ENCODE data around the gene TBX10. TPM values are rescaled to one million over a fixed set of nuclear protein-coding genes. Genes with fewer than 3 reads are reported as not detected.

The TBX10 gene
- polyA plus RNA-seq, 4 donors = 4.3 to 69.4 (median 27.9) TPM

DNA sequence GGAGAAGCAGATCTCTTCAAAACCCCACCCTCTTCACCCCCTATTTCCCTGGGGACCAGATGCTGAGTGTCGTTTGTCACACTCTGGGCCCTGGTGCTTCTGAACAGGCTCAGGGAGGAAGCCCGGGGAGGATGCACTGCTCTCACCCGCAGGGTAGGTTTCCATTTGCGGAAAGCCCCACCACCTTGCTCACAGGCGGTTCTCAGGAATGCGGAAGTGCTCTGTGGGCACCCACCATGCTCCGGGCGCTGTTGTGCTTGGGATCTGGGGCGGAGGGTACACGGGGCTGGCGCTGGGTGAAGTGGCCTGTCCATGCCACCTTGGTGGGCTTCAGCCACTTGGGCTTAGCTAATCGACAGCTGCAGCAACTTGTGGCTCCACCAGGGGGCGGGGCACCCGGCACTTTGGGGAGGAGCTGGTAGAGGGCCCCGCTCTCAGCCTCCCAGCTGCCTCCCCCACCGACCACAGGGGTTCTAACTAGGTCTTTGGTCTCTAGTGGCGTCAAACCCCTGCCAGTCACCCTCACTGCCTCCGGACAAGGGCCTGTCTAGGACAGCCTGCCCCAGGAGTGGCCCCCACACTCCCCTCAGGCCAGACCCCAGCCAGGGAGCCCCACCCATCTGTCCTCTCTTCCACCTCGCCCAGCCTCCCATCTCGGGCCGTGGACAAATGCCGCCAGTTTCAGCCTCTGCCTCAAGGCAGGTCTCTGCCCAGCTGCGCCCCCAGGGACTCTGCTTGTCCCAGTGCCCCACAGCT lies 25.4 kb downstream of the TBX10 start:
- H3K27me3 ChIP-seq (ENCODE audit: control insufficient read depth in 3 of 3, insufficient read depth in 3 of 3, low read length in 3 of 3) = peaks cover 0 to 10% (median 0%) of the 10 kb centered on the region in 3 donors
- H3K4me3 ChIP-seq (ENCODE audit: low read depth in 1 of 3, low read length in 3 of 3) = peak overlapping the region in 2 of 3 donors; percentile 39 to 45
- DNase-seq = peak; percentile 67 to 70
- H3K27ac ChIP-seq (ENCODE audit: low read depth in 1 of 3, low read length in 2 of 3) = peak overlapping the region; percentile 29 to 76 (median 68)
- H3K9me3 ChIP-seq (ENCODE audit: control insufficient read depth in 2 of 2, insufficient read depth in 1 of 2, low read depth in 1 of 2, low read length in 1 of 2) = no peaks in the 10 kb centered on the region
- peaks cover 0 to 43% (median 13%) of the 10 kb centered on the region in 3 donors for H3K36me3 ChIP-seq (ENCODE audit: control insufficient read depth in 3 of 3, insufficient read depth in 2 of 3, low read depth in 1 of 3, low read length in 3 of 3)
- WGBS, 3 donors = 7 to 19% (median 13%) methylated on average over 22 to 23 of the region's 23 CpGs
- peaks cover 0 to 13% (median 0%) of the 10 kb centered on the region in 3 donors for H3K4me1 ChIP-seq (ENCODE audit: control insufficient read depth in 3 of 3, insufficient read depth in 2 of 3, low read depth in 1 of 3, low read length in 2 of 3)
- FAIRE-seq = no peak

DNA sequence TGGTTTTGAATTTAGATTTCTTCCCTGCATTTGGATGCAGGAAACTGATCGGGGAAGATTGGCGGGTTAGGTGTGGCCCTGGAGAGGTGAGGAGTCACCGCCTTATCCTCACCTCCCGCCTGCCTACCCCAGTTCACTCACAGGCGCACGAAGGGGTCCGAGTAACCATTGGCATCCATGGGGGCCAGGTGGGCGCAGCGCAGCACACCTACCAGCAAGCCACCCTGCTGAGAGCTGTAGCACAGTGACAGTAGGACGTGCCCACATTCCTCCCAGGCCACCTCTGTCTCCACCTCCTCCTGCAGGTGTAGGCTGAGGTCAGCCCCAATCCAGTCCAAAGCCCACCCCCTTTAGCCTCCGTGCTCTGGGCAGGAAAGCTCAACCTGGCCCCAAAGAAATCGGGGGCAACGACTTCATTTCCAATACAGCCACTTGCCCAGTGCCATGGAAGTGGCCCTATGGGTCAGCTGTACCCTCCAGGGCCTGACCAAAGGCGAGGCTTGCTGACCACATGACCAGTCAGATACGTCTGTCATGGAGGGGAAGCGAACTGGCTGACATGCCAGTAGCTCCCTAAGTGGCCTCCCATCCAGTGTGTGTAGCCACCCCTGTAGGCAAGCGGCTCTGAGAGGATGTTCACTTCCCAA lies 26.1 kb downstream of the TBX10 start:
- no peaks in the 10 kb centered on the region for H3K9me3 ChIP-seq (ENCODE audit: control insufficient read depth in 2 of 2, insufficient read depth in 1 of 2, low read depth in 1 of 2, low read length in 1 of 2)
- peaks cover 0 to 10% (median 0%) of the 10 kb centered on the region in 3 donors for H3K27me3 ChIP-seq (ENCODE audit: control insufficient read depth in 3 of 3, insufficient read depth in 3 of 3, low read length in 3 of 3)
- peak overlapping the region; percentile 29 to 76 (median 68) for H3K27ac ChIP-seq (ENCODE audit: low read depth in 1 of 3, low read length in 2 of 3)
- FAIRE-seq (no peak), DNase-seq (no peak)
- H3K4me3 ChIP-seq (ENCODE audit: low read depth in 1 of 3, low read length in 3 of 3) = no peak overlapping the region
- WGBS, 3 donors = 81 to 83% (median 82%) methylated on average over 17 of the region's 17 CpGs
- H3K36me3 ChIP-seq (ENCODE audit: control insufficient read depth in 3 of 3, insufficient read depth in 2 of 3, low read depth in 1 of 3, low read length in 3 of 3) = peaks cover 0 to 47% (median 16%) of the 10 kb centered on the region in 3 donors
- H3K4me1 ChIP-seq (ENCODE audit: control insufficient read depth in 3 of 3, insufficient read depth in 2 of 3, low read depth in 1 of 3, low read length in 2 of 3) = peaks cover 0 to 13% (median 0%) of the 10 kb centered on the region in 3 donors

DNA sequence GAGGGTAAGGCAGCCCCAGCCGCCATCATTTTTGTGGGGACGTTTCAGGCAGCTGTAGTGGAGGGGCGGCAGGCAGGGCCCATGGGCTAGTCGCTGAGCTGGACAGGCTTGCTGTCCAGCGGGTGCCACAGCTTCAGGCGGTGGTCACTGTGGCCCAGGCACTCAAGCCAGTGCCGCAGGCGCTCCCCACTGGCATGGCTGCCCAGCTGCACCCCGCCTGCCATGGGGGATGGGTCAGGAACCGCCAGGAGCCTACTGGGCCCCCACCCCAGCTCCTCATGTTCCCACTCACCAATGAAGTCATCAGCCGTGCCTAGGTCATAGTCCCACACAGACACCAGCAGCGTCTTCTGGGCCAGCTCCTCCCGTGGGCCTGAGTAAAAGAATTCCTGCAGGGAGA lies 26.8 kb downstream of the TBX10 start:
- Histone ChIP-seq H3K36me3 (ENCODE audit: control insufficient read depth in 3 of 3, insufficient read depth in 2 of 3, low read depth in 1 of 3, low read length in 3 of 3) (peaks cover 0 to 51% (median 16%) of the 10 kb centered on the region in 3 donors), H3K27ac (ENCODE audit: low read depth in 1 of 3, low read length in 2 of 3) (no peak overlapping the region), H3K27me3 (ENCODE audit: control insufficient read depth in 3 of 3, insufficient read depth in 3 of 3, low read length in 3 of 3) (peaks cover 0 to 10% (median 0%) of the 10 kb centered on the region in 3 donors), H3K4me3 (ENCODE audit: low read depth in 1 of 3, low read length in 3 of 3) (no peak overlapping the region), H3K9me3 (ENCODE audit: control insufficient read depth in 2 of 2, insufficient read depth in 1 of 2, low read depth in 1 of 2, low read length in 1 of 2) (no peaks in the 10 kb centered on the region), H3K4me1 (ENCODE audit: control insufficient read depth in 3 of 3, insufficient read depth in 2 of 3, low read depth in 1 of 3, low read length in 2 of 3) (peaks cover 0 to 19% (median 0%) of the 10 kb centered on the region in 3 donors)
- DNase-seq (no peak), FAIRE-seq (no peak)
- 87 to 93% (median 88%) methylated on average over 12 to 13 of the region's 13 CpGs for WGBS, 3 donors

DNA sequence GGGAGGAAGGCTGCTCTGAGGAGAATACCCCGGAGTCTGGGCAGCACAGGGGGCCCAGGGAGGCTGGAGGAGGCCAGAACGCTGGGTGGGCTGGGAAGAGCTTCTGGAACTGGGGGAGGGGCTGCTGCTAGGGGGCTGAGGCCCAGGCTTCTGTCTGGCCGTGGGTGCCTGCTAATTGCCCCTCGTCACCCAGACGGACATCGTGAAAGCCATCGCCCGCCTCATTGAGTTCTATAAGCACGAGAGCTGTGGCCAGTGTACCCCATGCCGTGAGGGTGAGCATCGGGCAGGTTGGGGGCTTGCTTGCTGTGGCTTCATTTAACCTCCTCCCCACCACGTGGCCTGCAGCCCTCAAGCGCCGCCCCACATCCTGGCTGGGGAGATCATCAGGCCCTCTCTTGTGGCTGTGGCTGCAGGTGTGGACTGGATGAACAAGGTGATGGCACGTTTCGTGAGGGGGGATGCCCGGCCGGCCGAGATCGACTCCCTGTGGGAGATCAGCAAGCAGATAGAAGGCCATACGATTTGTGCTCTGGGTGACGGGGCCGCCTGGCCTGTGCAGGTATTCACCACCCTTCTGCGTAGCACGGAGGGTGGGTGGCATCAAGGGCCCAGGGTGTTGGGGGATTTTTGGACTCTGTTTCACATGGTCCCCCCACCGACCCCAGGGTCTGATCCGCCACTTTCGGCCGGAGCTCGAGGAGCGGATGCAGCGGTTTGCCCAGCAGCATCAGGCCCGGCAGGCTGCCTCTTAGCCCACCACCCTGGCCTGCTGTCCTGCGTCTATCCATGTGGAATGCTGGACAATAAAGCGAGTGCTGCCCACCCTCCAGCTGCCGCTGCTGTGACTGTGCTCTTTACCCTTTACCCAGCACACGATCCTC lies 27.6 kb downstream of the TBX10 start:
- no peak for FAIRE-seq
- no peak for DNase-seq
- Histone ChIP-seq H3K4me3 (ENCODE audit: low read depth in 1 of 3, low read length in 3 of 3) (no peak overlapping the region), H3K9me3 (ENCODE audit: control insufficient read depth in 2 of 2, insufficient read depth in 1 of 2, low read depth in 1 of 2, low read length in 1 of 2) (no peaks in the 10 kb centered on the region), H3K36me3 (ENCODE audit: control insufficient read depth in 3 of 3, insufficient read depth in 2 of 3, low read depth in 1 of 3, low read length in 3 of 3) (peaks cover 0 to 51% (median 16%) of the 10 kb centered on the region in 3 donors), H3K27me3 (ENCODE audit: control insufficient read depth in 3 of 3, insufficient read depth in 3 of 3, low read length in 3 of 3) (peaks cover 0 to 10% (median 0%) of the 10 kb centered on the region in 3 donors), H3K27ac (ENCODE audit: low read depth in 1 of 3, low read length in 2 of 3) (no peak overlapping the region), H3K4me1 (ENCODE audit: control insufficient read depth in 3 of 3, insufficient read depth in 2 of 3, low read depth in 1 of 3, low read length in 2 of 3) (peaks cover 0 to 21% (median 0%) of the 10 kb centered on the region in 3 donors)
- 86 to 92% (median 91%) methylated on average over 36 to 37 of the region's 37 CpGs for WGBS, 3 donors

DNA sequence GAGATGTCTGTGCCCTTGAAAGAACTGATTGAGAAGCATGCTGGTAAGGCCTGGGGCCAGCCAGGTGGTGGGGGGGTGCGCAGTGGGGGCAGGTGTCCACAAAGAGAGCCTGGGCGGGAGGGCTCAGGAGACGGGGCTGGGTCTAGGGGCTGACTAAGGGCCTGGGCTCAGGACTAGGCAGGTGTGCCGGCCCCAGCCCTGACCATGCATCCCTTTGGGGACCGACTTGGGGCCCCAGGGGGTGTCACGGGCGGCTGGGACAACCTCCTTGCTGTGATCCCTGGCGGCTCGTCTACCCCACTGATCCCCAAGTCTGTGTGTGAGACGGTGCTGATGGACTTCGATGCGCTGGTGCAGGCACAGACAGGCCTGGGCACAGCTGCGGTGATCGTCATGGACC lies 28.4 kb downstream of the TBX10 start:
- Histone ChIP-seq H3K4me3 (ENCODE audit: low read depth in 1 of 3, low read length in 3 of 3) (no peak overlapping the region), H3K4me1 (ENCODE audit: control insufficient read depth in 3 of 3, insufficient read depth in 2 of 3, low read depth in 1 of 3, low read length in 2 of 3) (peaks cover 0 to 21% (median 0%) of the 10 kb centered on the region in 3 donors), H3K36me3 (ENCODE audit: control insufficient read depth in 3 of 3, insufficient read depth in 2 of 3, low read depth in 1 of 3, low read length in 3 of 3) (peaks cover 0 to 51% (median 16%) of the 10 kb centered on the region in 3 donors), H3K27ac (ENCODE audit: low read depth in 1 of 3, low read length in 2 of 3) (no peak overlapping the region), H3K27me3 (ENCODE audit: control insufficient read depth in 3 of 3, insufficient read depth in 3 of 3, low read length in 3 of 3) (peaks cover 0 to 10% (median 0%) of the 10 kb centered on the region in 3 donors), H3K9me3 (ENCODE audit: control insufficient read depth in 2 of 2, insufficient read depth in 1 of 2, low read depth in 1 of 2, low read length in 1 of 2) (no peaks in the 10 kb centered on the region)
- FAIRE-seq = no peak
- WGBS, 3 donors = 93% methylated on average over 14 of the region's 14 CpGs
- no peak for DNase-seq

DNA sequence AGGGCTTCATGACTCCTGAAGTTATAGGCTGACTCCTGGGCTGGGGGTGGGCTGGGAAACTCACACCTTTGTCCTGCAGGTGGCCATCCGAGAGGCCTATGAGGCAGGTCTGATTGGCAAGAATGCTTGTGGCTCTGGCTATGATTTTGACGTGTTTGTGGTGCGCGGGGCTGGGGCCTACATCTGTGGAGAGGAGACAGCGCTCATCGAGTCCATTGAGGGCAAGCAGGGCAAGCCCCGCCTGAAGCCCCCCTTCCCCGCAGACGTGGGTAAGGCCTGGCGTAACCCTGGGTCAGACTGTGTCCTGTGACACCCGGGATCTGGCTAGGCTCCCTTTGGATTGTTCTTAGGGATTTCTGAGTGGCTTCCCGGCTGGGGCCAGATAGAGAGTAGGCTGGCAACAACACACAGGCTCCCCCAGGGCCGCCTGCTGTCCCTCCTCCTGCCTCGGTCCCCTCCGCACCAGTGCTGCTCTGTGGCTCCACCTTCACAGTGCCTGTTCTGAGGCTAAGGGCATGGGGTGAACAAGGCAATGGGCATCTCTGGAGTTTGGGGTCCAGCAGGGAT lies 29.2 kb downstream of the TBX10 start:
- WGBS, 3 donors = 85 to 90% (median 90%) methylated on average over 15 of the region's 15 CpGs
- Histone ChIP-seq H3K36me3 (ENCODE audit: control insufficient read depth in 3 of 3, insufficient read depth in 2 of 3, low read depth in 1 of 3, low read length in 3 of 3) (peaks cover 0 to 51% (median 16%) of the 10 kb centered on the region in 3 donors), H3K27me3 (ENCODE audit: control insufficient read depth in 3 of 3, insufficient read depth in 3 of 3, low read length in 3 of 3) (peaks cover 0 to 4% (median 0%) of the 10 kb centered on the region in 3 donors), H3K9me3 (ENCODE audit: control insufficient read depth in 2 of 2, insufficient read depth in 1 of 2, low read depth in 1 of 2, low read length in 1 of 2) (no peaks in the 10 kb centered on the region), H3K27ac (ENCODE audit: low read depth in 1 of 3, low read length in 2 of 3) (no peak overlapping the region), H3K4me1 (ENCODE audit: control insufficient read depth in 3 of 3, insufficient read depth in 2 of 3, low read depth in 1 of 3, low read length in 2 of 3) (peaks cover 0 to 18% (median 0%) of the 10 kb centered on the region in 3 donors), H3K4me3 (ENCODE audit: low read depth in 1 of 3, low read length in 3 of 3) (no peak overlapping the region)
- FAIRE-seq = no peak
- no peak for DNase-seq

DNA sequence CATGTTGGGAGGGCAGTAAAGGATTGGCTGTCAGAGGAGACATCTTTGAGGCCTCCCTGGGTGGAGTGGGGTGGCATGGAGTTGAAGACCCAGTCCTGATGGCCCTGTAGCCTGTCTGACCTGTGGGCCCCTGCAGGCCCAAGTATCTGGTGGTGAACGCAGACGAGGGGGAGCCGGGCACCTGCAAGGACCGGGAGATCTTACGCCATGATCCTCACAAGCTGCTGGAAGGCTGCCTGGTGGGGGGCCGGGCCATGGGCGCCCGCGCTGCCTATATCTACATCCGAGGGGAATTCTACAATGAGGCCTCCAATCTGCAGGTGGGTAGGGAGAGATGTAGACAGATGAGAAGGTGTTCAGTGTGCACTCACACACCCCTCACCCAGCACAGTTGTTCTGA lies 30.2 kb downstream of the TBX10 start:
- Histone ChIP-seq H3K36me3 (ENCODE audit: control insufficient read depth in 3 of 3, insufficient read depth in 2 of 3, low read depth in 1 of 3, low read length in 3 of 3) (peaks cover 0 to 51% (median 16%) of the 10 kb centered on the region in 3 donors), H3K4me3 (ENCODE audit: low read depth in 1 of 3, low read length in 3 of 3) (no peak overlapping the region), H3K4me1 (ENCODE audit: control insufficient read depth in 3 of 3, insufficient read depth in 2 of 3, low read depth in 1 of 3, low read length in 2 of 3) (peaks cover 0 to 14% (median 0%) of the 10 kb centered on the region in 3 donors), H3K9me3 (ENCODE audit: control insufficient read depth in 2 of 2, insufficient read depth in 1 of 2, low read depth in 1 of 2, low read length in 1 of 2) (no peaks in the 10 kb centered on the region), H3K27ac (ENCODE audit: low read depth in 1 of 3, low read length in 2 of 3) (no peak overlapping the region), H3K27me3 (ENCODE audit: control insufficient read depth in 3 of 3, insufficient read depth in 3 of 3, low read length in 3 of 3) (no peaks in the 10 kb centered on the region)
- DNase-seq (no peak), FAIRE-seq (no peak)
- WGBS, 3 donors = 88 to 95% (median 93%) methylated on average over 10 of the region's 10 CpGs
